GM12878 (cell line): ENCODE results near the gene SIRT2. TPM values are rescaled to one million over a fixed set of nuclear protein-coding genes. Genes with fewer than 3 reads are reported as not detected.
A peak's percentile ranks its signal among the peaks of the same experiment; 100 is the strongest.

ENCODE experiments used
- ATAC-seq: fragments of 200-7000 bp; cut with Tn5 transposase; 3 replicates; pipeline ENCODE4 v1.9.1; 2020; ENCODE audit warnings: mild to moderate bottlenecking, moderate library complexity
- BruUV-seq: library from RNA; stranded (reverse); fragments of 400-500 nt; replicated peaks from 2 replicates; lab custom pipeline; 2021; lab: Mats Ljungman, UMichigan
- CTCF ChIA-PET: fragments of 300-600 bp; sonication (Branson Sonifier 250); formaldehyde crosslinking; extraction: SDS; loops from one replicate; lab custom pipeline; 2021; ENCODE audit warnings: inconsistent platforms; lab: Yijun Ruan, JAX
- POLR2A ChIA-PET: fragments of 350-600 bp; formaldehyde crosslinking; extraction: SDS; loops from one replicate; lab custom pipeline; 2021; ENCODE audit warnings: inconsistent platforms; lab: Charles Lee
- RAD21 ChIA-PET: fragments of 300-600 bp; sonication (Branson Sonifier 250); formaldehyde crosslinking; loops from one replicate; lab custom pipeline; 2023; ENCODE audit warnings: antibody characterized with exemption; ENCODE audit not compliant: unreplicated experiment; lab: Charles Lee
- SMC1A ChIA-PET: fragments of 300-600 bp; sonication (Branson Sonifier 250); formaldehyde crosslinking; loops from one replicate; lab custom pipeline; 2023; ENCODE audit not compliant: unreplicated experiment, uncharacterized antibody; lab: Charles Lee
- DNase-seq: peaks from one replicate; pipeline ENCODE4 v3.0.0-alpha.2; 2011; ENCODE audit warnings: low read depth, low spot score
- FAIRE-seq: peaks from 3 replicates; lab custom pipeline; 2011; peaks lifted over from hg19 to GRCh38; lab: Jason Lieb, UNC
- H2AFZ ChIP-seq: 2 replicates; pipeline ENCODE4 v1.6.0; 2011; ENCODE audit warnings: low read depth, low read length, control low read depth; ENCODE audit not compliant: control insufficient read depth
- H3K27ac ChIP-seq: 2 replicates; pipeline ENCODE4 v1.5.1; 2011; ENCODE audit warnings: control low read depth; ENCODE audit not compliant: control insufficient read depth, insufficient read depth
- H3K27me3 ChIP-seq, 2 experiments: replicated peaks in 1 of 2; 2 replicates each; pipeline versions ENCODE4 v1.6.0 to v1.6.1; 2011; ENCODE audit warnings: low read length in 1 of 2; ENCODE audit not compliant: control insufficient read depth in 2 of 2, insufficient read depth in 2 of 2
- H3K36me3 ChIP-seq, 2 experiments: 2 replicates each; pipeline ENCODE4 v1.5.1; 2011; ENCODE audit warnings: low read length in 1 of 2; ENCODE audit not compliant: control insufficient read depth in 2 of 2, insufficient read depth in 2 of 2
- H3K4me1 ChIP-seq: 2 replicates; pipeline ENCODE4 v1.6.1; 2011; ENCODE audit warnings: mild to moderate bottlenecking, low read length, moderate library complexity, mixed read lengths; ENCODE audit not compliant: control insufficient read depth, insufficient read depth
- H3K4me2 ChIP-seq: 2 replicates; pipeline ENCODE4 v1.6.0; 2011; ENCODE audit warnings: control low read depth; ENCODE audit not compliant: control insufficient read depth, insufficient read depth
- H3K4me3 ChIP-seq: fragments of 200-600 bp; sonication (generic); 2 replicates; pipeline ENCODE4 v1.5.1; 2016
- H3K79me2 ChIP-seq: 2 replicates; pipeline ENCODE4 v1.6.0; 2011; ENCODE audit warnings: low read length; ENCODE audit not compliant: control insufficient read depth, insufficient read depth
- H3K9ac ChIP-seq: 2 replicates; pipeline ENCODE4 v1.8.0; 2011; ENCODE audit warnings: low read length, control low read depth, mixed read lengths; ENCODE audit not compliant: control insufficient read depth, insufficient read depth
- H3K9me3 ChIP-seq: replicated peaks from 3 replicates; pipeline ENCODE4 v1.5.1; 2011; ENCODE audit warnings: mild to moderate bottlenecking, low read length; ENCODE audit not compliant: control insufficient read depth, insufficient read depth
- H4K20me1 ChIP-seq: 2 replicates; pipeline ENCODE4 v1.6.0; 2011; ENCODE audit not compliant: control insufficient read depth, insufficient read depth
- NFYA ChIP-seq: IDR thresholded peaks from 2 replicates; pipeline ENCODE4 v1.6.1; 2011; ENCODE audit warnings: low read depth, mild to moderate bottlenecking, low read length, improper control_type of control experiment, borderline replicate concordance
- WGBS: methylation state at CpG from one replicate; pipeline ENCODE4 v1.1.6; 2016; ENCODE audit warnings: low lambda C conversion rate; ENCODE audit not compliant: insufficient replicate concordance, insufficient coverage; ENCODE audit errors: missing lambda C conversion rate; 5-methylcytosine and 5-hydroxymethylcytosine counted together
- in situ Hi-C: fragments of 300-500 bp; cut with MboI; formaldehyde crosslinking; loops from 9 replicates; pipeline ENCODE4 v1.14.3; 2018; ENCODE audit warnings: mixed read lengths
- intact Hi-C: fragments of 100-400 bp; cut with micrococcal nuclease; formaldehyde crosslinking; loops from one replicate; pipeline ENCODE4 v1.14.2; 2022; ENCODE audit not compliant: unreplicated experiment
- polyA plus RNA-seq, 11 experiments: library from polyadenylated mRNA; depleted of rRNA in 4 of 11; unstranded in 6 of 11; stranded (reverse) in 5 of 11; fragments of >200 nt; fragmentation: Nextera tagmentation in 4 of 11; fragmentation: Illumina TruSeq in 1 of 11; extraction: Ambion mirVana in 4 of 11; extraction: Trizol in 1 of 11; gene quantifications; 1 replicate in 1 of 11; 2 replicates in 10 of 11; pipeline versions ENCODE4 v1.2.1 to v1.2.3, GENCODE V29; 2011 to 2016; ENCODE audit warnings: inconsistent platforms in 2 of 11, missing spikeins in 2 of 11, low read depth in 1 of 11
- total RNA-seq, 4 experiments: library from RNA; depleted of rRNA in 3 of 4; stranded (reverse); fragments of >200 nt in 3 of 4; fragmentation: Illumina TruSeq in 1 of 4; extraction: Trizol in 1 of 4; gene quantifications; 2 replicates each; pipeline versions ENCODE4 v1.2.1 to v1.2.3, GENCODE V29; 2013 to 2021
- TF ChIP-seq, protein P1 (sequence below): fragments of 450-650 bp; formaldehyde crosslinking; IDR thresholded peaks from 2 replicates; pipeline ENCODE4 v1.5.0; 2022; ENCODE audit warnings: mild to moderate bottlenecking, missing genetic modification characterization
- TF ChIP-seq, protein P2 (sequence below): fragments of 450-650 bp; IDR thresholded peaks from 2 replicates; pipeline ENCODE4 v1.6.1; 2016; ENCODE audit warnings: mild to moderate bottlenecking

Gene SIRT2
- total and polyA plus RNA-seq, 10 of the 15 experiments (the other 5 are each of a cell fraction or from before 2014, with no cell fraction given): 1.4 to 38.7 (median 24.1) TPM

DNA sequence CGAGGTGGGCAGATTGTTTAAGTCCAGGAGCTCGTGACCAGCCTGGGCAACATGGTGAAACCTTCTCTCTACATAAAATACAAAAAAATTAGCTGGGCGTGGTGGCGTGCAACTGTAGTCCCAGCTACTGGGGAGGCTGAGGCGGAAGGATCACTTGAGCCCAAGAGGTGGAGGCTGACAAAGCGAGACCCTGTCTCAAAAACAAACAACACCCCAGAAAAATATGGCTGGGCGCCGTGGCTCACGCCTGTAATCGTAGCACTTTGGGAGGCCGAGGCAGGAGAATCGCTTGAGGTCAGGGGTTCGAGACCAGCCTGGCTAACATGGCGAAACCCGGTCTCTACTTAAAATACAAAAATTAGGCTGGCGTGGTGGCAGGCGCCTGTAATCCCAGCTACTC is 46.2 kb downstream of the SIRT2 start:
- Histone ChIP-seq H3K36me3 (no peaks in the 10 kb centered on the region), H3K27me3 (no peaks in the 10 kb centered on the region), H3K9me3 (no peaks in the 10 kb centered on the region), H3K79me2 (peaks cover 14% of the 10 kb centered on the region), H2AFZ (no peak overlapping the region), H3K4me3 (peak overlapping the region; percentile 96), H3K27ac (peak overlapping the region; percentile 91; the same call in 1 of the 2 replicates), H3K4me2 (peak overlapping the region; percentile 77), H4K20me1 (peaks cover 3% of the 10 kb centered on the region; the same call in 1 of the 2 replicates), H3K4me1 (peaks cover 22% of the 10 kb centered on the region), H3K9ac (peak overlapping the region; percentile 92)
- FAIRE-seq (no peak), DNase-seq (no peak), ATAC-seq (no peak)
- RAD21 ChIA-PET: interaction anchor here (0.7 to 3.6 kb wide), 7 partner anchors 8 to 309 kb away, joined by 3 to 47 read pairs (median 5); partner anchors contain the start of genes ACTN4 and RINL
- WGBS: 78% methylated on average over 17 of the region's 17 CpGs
- in situ Hi-C loops (no loop called here), intact Hi-C loops (no loop called here)
- TF ChIP-seq, protein P1, sequence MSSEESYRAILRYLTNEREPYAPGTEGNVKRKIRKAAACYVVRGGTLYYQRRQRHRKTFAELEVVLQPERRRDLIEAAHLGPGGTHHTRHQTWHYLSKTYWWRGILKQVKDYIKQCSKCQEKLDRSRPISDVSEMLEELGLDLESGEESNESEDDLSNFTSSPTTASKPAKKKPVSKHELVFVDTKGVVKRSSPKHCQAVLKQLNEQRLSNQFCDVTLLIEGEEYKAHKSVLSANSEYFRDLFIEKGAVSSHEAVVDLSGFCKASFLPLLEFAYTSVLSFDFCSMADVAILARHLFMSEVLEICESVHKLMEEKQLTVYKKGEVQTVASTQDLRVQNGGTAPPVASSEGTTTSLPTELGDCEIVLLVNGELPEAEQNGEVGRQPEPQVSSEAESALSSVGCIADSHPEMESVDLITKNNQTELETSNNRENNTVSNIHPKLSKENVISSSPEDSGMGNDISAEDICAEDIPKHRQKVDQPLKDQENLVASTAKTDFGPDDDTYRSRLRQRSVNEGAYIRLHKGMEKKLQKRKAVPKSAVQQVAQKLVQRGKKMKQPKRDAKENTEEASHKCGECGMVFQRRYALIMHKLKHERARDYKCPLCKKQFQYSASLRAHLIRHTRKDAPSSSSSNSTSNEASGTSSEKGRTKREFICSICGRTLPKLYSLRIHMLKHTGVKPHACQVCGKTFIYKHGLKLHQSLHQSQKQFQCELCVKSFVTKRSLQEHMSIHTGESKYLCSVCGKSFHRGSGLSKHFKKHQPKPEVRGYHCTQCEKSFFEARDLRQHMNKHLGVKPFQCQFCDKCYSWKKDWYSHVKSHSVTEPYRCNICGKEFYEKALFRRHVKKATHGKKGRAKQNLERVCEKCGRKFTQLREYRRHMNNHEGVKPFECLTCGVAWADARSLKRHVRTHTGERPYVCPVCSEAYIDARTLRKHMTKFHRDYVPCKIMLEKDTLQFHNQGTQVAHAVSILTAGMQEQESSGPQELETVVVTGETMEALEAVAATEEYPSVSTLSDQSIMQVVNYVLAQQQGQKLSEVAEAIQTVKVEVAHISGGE (CRISPR knock-in tag): no peak
- no peak for TF ChIP-seq NFYA
- TF ChIP-seq, protein P2, sequence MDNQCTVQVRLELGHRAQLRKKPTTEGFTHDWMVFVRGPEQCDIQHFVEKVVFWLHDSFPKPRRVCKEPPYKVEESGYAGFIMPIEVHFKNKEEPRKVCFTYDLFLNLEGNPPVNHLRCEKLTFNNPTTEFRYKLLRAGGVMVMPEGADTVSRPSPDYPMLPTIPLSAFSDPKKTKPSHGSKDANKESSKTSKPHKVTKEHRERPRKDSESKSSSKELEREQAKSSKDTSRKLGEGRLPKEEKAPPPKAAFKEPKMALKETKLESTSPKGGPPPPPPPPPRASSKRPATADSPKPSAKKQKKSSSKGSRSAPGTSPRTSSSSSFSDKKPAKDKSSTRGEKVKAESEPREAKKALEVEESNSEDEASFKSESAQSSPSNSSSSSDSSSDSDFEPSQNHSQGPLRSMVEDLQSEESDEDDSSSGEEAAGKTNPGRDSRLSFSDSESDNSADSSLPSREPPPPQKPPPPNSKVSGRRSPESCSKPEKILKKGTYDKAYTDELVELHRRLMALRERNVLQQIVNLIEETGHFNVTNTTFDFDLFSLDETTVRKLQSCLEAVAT: peak; percentile 95
- SMC1A ChIA-PET: interaction anchor here (1.0 to 4.5 kb wide), 6 partner anchors 10 to 235 kb away, joined by 3 to 44 read pairs (median 8); partner anchors contain the start of genes EIF3K and RINL
- no TSS peak for BruUV-seq
- CTCF ChIA-PET: interaction anchor here (0.6 to 2.2 kb wide), 8 partner anchors 10 to 622 kb away, joined by 3 to 21 read pairs (median 7); partner anchors contain the start of genes ECH1, MRPS12 and SARS2
- POLR2A ChIA-PET: interaction anchor here (0.5 to 4.4 kb wide), 10 partner anchors 12 to 219 kb away, joined by 3 to 144 read pairs (median 4); partner anchors contain the start of genes ACTN4, ECH1, NFKBIB and SIRT2
